Spleen (tissue), 7 donors: ENCODE measurements around the gene SUSD4.

Experiments used
- CTCF ChIP-seq, 11 experiments: fragments of 200-600 bp in 7 of 11; fragments of 450-650 bp in 4 of 11; sonication (generic) in 4 of 11; IDR thresholded peaks in 8 of 11; conservative IDR thresholded peaks in 3 of 11; 1 replicate in 7 of 11; 2 replicates in 4 of 11; pipeline versions ENCODE4 v1.4.0 to v1.8.0; 2016 to 2021; ENCODE audit warnings: antibody characterized with exemption in 11 of 11, inconsistent platforms in 4 of 11, mild to moderate bottlenecking in 1 of 11
- POLR2AphosphoS5 ChIP-seq, 3 donors: sonication (generic); formaldehyde crosslinking; IDR thresholded peaks; one replicate each; pipeline ENCODE4 v1.5.1; 2017; ENCODE audit warnings: antibody characterized with exemption in 3 of 3
- donor health status: DM: no; HTN: no; CAD: no; lungs with moderate emphysema.
- donor health status: DM: no; HTN: no; CAD: no.
- donor health status: DM: no; HTN: no; CAD: no.

GRCh38 chr1:223209992-223210787 is 153.8 kb downstream of the SUSD4 start:
- TF ChIP-seq CTCF (IDR thresholded peaks at IDR 0.05 in 8 of 11, conservative IDR thresholded peaks at IDR 0.05 in 3 of 11) (no peak), POLR2AphosphoS5 (IDR thresholded peaks at IDR 0.05) (no peak)
